ENCODE measurements around the gene SDHB.

- no peak for TF ChIP-seq ZNF174 (CRISPR knock-in tag; IDR thresholded peaks at IDR 0.05)
- TF ChIP-seq ZBTB17 (CRISPR knock-in tag; IDR thresholded peaks at IDR 0.05) = no peak
- no peak for TF ChIP-seq TEAD2 (tag; IDR thresholded peaks at IDR 0.05)
- no peak for TF ChIP-seq ZNF146 (CRISPR knock-in tag; IDR thresholded peaks at IDR 0.05; ENCODE audit: unreplicated experiment)
- no peak for TF ChIP-seq ZNF239 (CRISPR knock-in tag; IDR thresholded peaks at IDR 0.05)
- no peak for TF ChIP-seq PREB (CRISPR knock-in tag; IDR thresholded peaks at IDR 0.05)
- no peak for TF ChIP-seq ZNF324 (CRISPR knock-in tag; IDR thresholded peaks at IDR 0.05)
Measured at GRCh38 chr1:17061892-17062291, 8.1 kb upstream of the SDHB start.
